Measurements from ENCODE around the gene CALD1.

CALD1 gene

DNA sequence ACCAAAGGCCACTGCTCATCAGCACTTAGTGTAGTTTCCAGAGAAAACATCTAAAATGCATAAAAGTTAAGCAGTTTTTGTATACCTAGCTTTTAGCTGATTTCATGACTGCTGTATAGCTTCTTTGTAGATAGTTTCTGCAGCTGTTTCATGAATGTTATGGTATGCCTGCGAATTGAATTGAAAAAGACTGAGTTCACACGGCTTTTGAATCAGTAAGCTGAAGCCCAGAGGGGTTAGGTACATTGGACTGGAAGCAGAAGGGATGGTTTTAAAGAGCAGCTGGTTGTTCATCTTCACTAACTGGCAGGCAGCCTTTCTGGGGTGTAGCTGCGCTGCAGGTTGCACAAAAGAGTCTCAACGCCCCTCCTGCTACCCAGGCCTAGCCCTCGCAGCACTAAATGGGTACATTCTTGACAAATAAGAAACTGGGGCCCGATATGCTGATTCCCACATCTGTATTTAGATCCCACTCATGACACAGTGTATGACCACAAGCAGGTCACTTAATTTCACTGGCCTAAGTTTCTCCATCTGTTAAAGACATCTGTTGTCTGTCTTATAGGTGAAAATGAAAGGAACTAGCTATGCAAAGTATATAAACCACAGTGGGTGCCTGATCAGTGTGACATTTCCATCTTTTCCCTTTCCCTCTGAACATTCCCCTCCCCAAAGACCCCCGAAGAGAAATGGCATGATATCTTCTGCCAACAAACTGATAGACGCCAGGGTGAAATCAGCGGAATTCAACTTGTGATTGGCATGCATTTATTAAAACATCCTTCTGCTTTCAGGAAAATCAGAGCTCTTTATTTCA is 120.9 kb downstream of the CALD1 start:
- DNase-seq = no peak

DNA sequence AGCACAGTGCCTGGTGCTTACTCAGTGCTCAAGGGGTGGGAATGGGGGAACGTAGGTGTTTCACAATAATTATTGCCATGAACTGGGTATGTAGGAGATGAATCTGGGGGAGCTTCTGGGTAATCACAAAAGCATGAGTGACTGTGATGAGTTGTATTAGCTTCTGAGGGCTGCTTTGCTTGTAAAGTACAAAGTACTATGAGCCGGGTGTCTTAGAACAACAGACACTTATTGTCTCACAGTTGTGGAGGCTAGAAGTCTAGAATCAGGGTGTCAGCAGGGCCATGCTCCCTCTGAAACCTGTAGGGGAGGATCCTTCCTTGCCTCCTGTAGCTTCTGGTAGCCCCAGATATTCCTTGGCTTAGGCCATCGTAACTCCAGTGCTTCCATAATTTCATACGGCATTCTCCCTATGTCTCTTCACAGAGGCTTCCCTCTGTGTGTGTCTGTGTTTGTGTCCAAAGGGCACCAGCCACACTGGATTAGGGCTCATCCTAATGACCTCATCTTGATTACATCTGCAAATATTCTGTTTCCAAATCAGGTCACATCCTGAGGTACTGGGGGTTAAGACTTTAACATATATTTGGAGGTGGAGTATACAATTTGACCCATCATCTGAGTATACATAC is 122.1 kb downstream of the CALD1 start:
- no peak for DNase-seq

GRCh38 chr7:134902058-134902457 is 122.6 kb downstream of the CALD1 start:
- no peak for DNase-seq

DNA sequence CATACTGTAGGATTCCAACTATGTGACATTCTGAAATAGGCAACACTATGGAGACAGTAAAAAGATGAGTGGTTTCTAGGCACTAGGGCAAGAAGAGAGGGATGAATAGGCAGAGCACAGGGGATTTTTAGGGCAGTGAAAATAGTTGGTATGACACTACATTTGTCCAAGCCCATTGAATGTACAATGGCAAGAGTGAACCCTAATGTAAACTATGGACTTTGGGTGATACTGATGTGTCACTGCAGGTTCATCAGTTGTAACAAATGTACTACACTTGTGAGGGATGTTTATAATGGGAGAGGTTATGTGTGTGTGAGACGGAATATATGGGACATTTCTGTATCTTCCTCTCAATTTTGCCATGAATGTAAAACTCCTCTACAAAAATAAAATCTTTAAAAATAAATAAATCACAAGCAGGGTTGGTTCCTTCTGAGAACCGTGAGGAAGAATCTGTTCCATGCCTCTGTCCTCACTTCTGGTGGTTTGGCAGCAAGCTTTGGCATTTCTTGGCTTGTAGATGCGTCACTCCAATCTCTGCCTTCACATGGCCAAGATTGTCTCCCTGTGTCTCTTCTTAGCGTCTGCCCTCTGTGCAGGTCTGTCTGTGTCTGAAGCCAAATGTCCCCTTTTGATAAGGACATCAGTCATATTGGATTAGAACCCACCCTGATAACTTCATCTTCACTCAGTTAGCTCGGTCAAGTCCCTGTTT is 123.8 kb downstream of the CALD1 start:
- no peak for DNase-seq

DNA sequence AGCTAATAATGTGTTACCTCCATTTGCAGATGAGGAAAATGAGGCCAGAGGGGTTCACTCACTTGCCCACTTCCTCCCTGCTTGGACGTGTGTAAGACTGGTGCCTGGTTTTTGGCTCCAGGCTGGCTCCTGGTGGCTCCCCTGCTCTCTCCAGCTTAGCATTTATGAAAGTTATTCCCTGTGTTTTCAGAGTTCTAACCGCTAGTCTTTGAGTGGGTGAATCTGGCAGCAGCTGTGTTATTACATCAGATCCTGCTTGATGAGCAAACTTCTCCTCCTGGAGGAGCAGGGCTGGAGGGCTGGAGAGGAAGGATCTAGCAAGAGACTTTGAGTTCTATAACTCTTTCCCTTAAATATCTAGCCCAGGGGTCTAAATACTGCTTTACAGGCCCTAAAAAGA is 125.9 kb downstream of the CALD1 start:
- DNase-seq = no peak

- no peak for DNase-seq
Measured at GRCh38 chr7:134907000-134907399, 127.6 kb downstream of the CALD1 start.

DNA sequence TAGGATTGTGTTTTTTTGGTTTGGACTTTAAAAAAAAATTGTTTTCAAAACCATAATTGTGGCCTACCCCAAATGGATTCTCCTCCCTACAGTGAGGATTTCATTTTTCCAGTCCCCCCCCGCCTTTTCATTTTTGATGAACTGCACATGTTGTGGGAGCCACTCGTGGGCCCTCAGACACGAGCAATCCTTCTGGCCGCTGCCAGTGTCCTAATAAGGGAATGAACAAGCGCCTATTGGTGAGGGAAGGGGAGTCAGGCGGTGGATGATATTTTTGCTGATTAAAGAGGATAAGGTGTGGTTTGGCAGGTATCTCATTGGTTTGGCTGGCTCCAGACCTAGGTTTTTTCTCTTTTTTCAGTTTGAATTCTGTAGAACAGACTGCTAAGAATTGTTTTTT is 128.2 kb downstream of the CALD1 start:
- no peak for DNase-seq

DNA sequence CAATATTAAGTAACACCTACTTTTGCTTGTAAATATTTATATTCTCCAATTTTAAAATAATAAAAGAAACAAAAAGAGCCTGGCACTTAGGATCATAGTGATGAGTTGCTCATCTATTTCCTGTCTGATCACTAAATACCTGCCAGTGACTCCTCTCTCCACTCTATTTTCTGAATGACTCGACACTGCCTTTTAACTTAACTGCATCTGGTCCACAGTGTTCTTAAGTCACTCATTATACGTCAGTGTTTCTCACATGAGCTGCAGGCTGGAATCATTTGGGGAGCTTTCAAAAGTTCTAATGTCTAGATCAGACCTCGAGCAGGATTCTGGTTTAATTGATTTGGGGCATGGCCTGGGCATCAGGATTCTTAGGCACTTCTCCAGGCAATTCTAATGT is 128.9 kb downstream of the CALD1 start:
- DNase-seq = no peak

- DNase-seq = no peak
Measured at GRCh38 chr7:134910214-134910890, 130.9 kb downstream of the CALD1 start.

- DNase-seq = no peak
Measured at GRCh38 chr7:134910968-134911367, 131.5 kb downstream of the CALD1 start.

DNA sequence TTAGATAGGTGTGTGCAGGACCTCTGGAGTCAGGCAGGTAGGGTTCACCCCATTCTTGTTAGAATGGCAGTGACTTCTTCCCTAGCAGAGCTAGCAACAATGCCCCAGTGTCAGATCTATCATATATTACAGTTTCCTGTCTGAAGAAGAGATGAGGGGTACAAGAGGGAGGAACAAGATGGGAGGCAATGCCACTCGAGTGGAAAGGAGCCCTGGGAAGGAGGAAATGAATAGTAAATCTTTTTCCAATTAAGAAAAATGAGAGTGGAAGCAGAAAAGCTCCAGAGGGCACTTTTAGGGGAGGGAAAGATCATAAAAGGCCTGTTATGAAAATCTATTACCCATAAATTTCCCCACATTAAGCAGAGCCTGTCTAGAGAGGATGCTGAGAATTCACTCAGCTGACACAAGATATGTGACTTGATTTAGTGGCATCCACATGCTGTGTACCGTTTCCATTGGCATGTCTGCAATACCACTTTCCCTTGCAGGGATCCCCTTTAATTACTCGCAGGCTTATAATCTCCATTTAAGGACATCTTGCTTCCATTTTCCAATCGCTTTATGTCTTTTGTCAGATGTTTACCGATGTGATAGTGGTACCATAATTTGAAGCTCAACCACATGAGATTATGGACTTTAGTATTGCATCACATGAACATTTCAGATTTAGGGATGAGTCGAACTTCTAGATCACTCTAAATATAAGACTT is 136.9 kb downstream of the CALD1 start:
- DNase-seq = no peak

DNA sequence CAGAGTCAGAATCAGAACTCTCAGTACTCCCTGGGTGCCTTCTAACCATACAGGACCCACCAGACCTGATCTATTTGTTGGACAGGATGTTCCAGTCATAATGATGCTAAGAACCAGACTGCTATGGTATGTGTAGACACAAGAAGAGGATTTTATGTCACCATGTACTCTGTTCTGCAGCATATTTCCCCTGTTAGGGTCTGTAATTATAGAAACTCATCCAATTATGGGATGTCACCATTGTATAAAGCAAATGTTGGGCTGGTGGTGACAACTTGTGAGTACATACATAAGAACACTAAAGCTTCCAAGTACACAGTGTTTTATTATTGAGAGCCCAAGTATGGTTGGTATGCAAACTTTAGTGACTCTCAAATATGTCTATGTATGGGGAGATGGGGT is 139.8 kb downstream of the CALD1 start:
- DNase-seq = no peak

GRCh38 chr7:134920026-134920753 is 140.8 kb downstream of the CALD1 start:
- no peak for DNase-seq

DNA sequence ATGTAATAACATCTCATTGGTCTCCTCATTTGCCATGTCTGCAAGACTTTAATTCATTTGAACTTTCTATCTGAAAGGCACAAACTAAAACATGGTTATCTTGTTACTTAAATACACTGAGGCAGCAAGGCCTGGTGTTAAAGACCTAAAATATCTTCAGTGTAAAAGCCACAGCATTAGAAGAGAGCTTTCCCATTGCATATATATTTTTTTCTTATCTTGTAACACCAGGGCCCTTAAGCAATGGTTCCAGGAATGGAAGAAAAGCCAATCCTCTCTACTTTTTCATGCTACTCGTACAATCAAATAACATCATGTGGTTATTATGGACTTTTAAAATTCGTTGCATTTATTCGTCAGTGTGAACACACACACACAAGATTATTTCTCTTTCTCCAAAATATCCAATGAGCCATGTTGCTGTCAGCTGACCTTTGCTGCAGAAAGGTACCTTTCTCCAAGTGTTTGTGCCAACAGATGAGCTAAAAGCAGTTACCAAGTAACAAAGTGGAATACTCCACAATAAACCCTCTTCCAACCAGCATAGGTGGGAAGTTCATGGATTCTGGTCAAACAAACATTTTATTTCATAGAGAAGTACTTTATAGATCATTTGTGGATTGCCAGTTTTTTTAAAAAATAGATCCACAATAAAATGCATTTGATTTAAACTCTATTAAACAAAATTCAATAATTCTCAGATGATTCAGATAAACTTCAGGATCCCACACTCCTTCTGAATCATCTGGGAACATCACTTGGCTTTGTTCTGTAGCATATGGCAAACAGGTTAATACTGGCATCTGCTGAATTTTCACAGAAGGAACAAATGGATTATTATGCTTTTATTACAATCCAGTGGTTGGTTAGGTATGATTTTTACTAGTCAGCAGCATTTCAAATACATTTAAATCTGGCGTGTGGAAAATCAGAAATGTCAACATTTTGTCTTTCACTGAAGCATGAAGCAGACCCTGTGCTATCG is 143.6 kb downstream of the CALD1 start:
- no peak for DNase-seq

DNA sequence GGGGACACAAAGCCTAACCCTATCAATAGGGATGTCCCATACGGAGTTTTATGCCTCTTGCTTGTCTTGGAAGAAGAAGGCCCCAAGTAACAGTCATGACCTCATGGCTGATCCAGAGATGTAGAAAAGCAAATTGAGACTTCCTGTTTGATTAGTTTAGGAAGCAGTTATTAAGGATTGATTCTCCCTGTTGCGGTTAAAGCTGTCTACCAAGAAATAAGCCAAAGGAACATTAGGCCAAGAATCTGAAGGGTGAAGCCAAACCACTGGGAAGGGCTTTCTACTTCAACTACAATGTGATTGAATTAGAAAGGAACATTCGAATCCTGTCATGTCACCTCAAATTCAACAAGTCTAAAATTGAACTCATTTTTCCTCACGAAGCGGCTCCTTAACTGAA is 146.3 kb downstream of the CALD1 start:
- no peak for DNase-seq

DNA sequence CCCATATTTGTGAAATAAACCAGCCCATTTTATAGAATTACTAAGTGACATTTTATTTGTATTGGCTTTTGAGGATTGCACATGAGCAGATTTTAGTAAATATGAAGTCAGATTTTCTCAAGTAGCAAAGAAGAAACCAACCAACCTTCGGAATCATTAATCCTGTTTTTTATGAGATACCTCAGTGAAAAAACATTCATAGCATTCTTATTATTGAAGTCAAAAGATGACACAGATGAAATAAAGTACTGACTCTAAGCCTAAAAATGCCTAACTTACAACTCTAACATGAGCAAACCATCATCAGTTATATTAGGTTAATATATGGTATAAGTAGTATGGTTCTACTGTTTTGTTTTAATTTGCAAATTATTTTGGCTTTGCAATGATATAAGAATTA is 147.0 kb downstream of the CALD1 start:
- DNase-seq = no peak

GRCh38 chr7:134927076-134927475 is 147.6 kb downstream of the CALD1 start:
- no peak for DNase-seq

- no peak for DNase-seq
Measured at GRCh38 chr7:134927723-134928122, 148.3 kb downstream of the CALD1 start.

- DNase-seq = no peak
Measured at GRCh38 chr7:134928554-134928953, 149.1 kb downstream of the CALD1 start.

DNA sequence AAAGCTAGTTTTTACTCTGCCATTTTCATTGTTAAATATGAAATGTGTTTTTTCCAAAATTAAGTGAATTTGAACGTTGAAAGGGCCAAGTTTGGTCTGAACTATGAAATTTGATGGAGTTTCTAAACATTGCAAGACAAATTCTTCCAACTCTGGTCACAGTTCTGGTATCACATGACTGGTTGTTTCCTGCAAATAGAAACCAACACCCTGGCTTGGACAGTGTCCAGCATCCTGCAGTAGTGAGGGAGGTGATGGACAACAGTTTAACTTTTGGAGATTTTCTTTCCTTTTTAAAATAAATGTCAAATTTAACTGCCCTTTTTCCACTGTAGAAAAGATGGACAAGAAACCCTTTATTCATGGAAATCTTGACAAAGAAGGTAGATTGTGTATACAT is 152.1 kb downstream of the CALD1 start:
- DNase-seq = no peak
